Tongue (tissue), 2 donors: ENCODE results near the gene CACFD1. TPM values are rescaled to one million over a fixed set of nuclear protein-coding genes. Genes with fewer than 3 reads are reported as not detected.
A peak's percentile ranks its signal among the peaks of the same experiment; 100 is the strongest.

Source experiments
- DNase-seq: peaks from one replicate; pipeline ENCODE4 v3.0.0-alpha.2; 2015
- total RNA-seq: library from RNA; depleted of rRNA; stranded (reverse); fragments of >200 nt; gene quantifications from one replicate; pipeline ENCODE4 v1.2.3, GENCODE V29; 2014

The CACFD1 gene
- total RNA-seq, 1 donor from 2014 or later = 6.8 TPM

GRCh38 chr9:133484671-133485437 is 25.1 kb downstream of the CACFD1 start:
- no peak for DNase-seq

- DNase-seq = no peak
Observed at GRCh38 chr9:133485531-133486260, 25.9 kb downstream of the CACFD1 start.

- DNase-seq = no peak
Observed at GRCh38 chr9:133487331-133487725, 27.6 kb downstream of the CACFD1 start.

GRCh38 chr9:133488686-133489252 is 29.0 kb downstream of the CACFD1 start:
- no peak for DNase-seq

GRCh38 chr9:133489253-133490190 is 29.7 kb downstream of the CACFD1 start:
- DNase-seq = no peak

GRCh38 chr9:133490201-133490681 is 30.5 kb downstream of the CACFD1 start:
- DNase-seq = no peak

GRCh38 chr9:133490865-133491655 is 31.3 kb downstream of the CACFD1 start:
- no peak for DNase-seq

GRCh38 chr9:133491656-133491925 is 31.8 kb downstream of the CACFD1 start:
- no peak for DNase-seq

- DNase-seq = peak; percentile 93
Observed at GRCh38 chr9:133492061-133493021, 32.6 kb downstream of the CACFD1 start.

GRCh38 chr9:133493428-133493827 is 33.6 kb downstream of the CACFD1 start:
- no peak for DNase-seq

GRCh38 chr9:133493845-133494540 is 34.2 kb downstream of the CACFD1 start:
- DNase-seq = no peak

GRCh38 chr9:133494636-133495326 is 35.0 kb downstream of the CACFD1 start:
- no peak for DNase-seq

GRCh38 chr9:133495327-133496293 is 35.8 kb downstream of the CACFD1 start:
- no peak for DNase-seq

- DNase-seq = no peak
Observed at GRCh38 chr9:133496861-133497842, 37.4 kb downstream of the CACFD1 start.

GRCh38 chr9:133499132-133499891 is 39.5 kb downstream of the CACFD1 start:
- peak; percentile 52 for DNase-seq

GRCh38 chr9:133499892-133500270 is 40.1 kb downstream of the CACFD1 start:
- no peak for DNase-seq
